ENCODE measurements around the gene PAX7. TPM values are rescaled to one million over a fixed set of nuclear protein-coding genes. Genes with fewer than 3 reads are reported as not detected.

PAX7 gene
- total RNA-seq, 2 experiments from 2014 or later = not detected

DNA sequence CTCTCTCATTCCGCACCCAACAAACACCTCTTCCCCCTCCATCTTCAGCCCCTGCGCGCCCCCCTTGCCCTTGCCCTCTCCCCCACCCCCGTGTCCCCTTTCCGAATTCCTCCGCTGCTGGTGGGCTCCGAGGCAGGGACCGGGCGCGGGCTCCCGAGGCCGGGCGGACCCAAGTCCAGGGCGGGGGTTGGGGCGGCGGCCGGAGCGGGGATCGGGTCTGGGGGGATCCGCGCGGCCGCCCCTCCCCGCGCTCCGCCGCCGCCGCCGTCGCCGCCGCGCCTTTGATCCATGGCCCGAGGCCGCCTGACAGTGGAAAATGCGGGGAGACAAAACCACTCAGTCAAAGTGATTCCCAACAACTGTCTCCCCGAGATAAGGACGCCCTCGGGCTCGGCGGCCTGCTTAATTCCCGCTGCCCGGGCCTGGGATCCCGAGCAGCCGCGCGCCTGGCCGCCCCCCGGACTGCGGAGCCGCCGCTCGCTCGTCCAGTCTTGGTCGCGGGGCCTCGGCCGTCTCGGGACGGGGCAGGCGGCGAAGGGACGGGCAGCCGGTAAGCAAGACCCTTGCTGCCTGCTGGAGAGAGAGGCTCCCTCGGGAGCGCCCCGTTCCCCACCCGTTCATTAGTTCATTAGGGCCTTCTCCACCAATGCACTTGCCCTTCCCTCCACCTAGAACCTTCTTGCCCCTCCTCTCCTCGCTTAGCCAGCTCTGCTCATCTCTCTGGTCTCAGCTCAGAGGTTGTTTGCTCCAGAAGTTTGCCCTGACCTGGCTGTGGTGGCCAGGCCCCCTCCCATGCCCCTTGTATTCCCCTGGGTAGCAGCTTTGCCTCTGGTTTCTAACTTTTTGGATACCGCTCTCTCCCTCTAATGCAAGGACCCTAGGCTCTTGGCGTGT lies 86.4 kb downstream of the PAX7 start:
- H3K4me3 Mint-ChIP-seq = no peak overlapping the region
- intact Hi-C loops (cut with DNase I, micrococcal nuclease) = no loop called here

DNA sequence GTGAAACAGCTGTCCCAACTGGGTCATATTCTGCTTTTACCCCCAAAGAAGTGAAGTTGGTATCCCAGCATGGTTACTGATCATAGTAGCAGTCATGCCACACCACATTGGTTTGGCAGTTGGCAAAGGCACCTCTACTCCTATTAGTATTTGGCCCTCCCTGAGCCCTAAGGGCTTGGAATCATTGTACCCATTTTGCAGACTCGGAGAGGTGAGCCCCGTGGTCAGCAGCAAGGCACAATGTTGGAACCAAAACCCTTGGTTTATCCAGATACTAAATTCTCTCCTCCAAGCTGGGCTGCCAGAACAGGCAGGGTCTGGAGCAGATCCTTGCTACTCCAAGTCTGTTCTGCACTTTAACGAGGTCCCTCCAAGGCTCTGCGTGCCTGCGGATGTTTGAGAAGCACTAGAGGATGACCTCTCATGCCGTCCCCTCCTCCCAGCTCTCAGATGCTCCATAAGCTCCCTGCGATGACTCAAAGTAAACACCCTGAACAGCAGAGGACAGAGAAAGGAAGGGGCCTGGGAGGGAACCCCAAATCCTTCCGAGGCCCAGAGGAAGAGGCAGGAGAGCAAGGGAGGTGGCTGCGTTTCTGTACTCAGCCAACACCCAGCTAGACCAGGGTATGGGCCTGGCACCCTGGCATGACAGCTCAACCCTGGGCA lies 89.3 kb downstream of the PAX7 start:
- intact Hi-C loops (cut with DNase I, micrococcal nuclease) = no loop called here
- no peak overlapping the region for H3K4me3 ChIP-seq (ENCODE audit: low read length)
- no peak overlapping the region for H3K27ac ChIP-seq (ENCODE audit: low read depth in 1 of 2, low read length in 2 of 2)
- TF ChIP-seq, protein P1, sequence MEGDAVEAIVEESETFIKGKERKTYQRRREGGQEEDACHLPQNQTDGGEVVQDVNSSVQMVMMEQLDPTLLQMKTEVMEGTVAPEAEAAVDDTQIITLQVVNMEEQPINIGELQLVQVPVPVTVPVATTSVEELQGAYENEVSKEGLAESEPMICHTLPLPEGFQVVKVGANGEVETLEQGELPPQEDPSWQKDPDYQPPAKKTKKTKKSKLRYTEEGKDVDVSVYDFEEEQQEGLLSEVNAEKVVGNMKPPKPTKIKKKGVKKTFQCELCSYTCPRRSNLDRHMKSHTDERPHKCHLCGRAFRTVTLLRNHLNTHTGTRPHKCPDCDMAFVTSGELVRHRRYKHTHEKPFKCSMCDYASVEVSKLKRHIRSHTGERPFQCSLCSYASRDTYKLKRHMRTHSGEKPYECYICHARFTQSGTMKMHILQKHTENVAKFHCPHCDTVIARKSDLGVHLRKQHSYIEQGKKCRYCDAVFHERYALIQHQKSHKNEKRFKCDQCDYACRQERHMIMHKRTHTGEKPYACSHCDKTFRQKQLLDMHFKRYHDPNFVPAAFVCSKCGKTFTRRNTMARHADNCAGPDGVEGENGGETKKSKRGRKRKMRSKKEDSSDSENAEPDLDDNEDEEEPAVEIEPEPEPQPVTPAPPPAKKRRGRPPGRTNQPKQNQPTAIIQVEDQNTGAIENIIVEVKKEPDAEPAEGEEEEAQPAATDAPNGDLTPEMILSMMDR (IDR thresholded peaks at IDR 0.05) = no peak
- no peaks in the 10 kb centered on the region for H3K36me3 ChIP-seq (ENCODE audit: insufficient read depth, low read length)
- H3K27me3 Mint-ChIP-seq = peaks cover 93% of the 10 kb centered on the region
- no peaks in the 10 kb centered on the region for H3K36me3 Mint-ChIP-seq (ENCODE audit: low read depth)
- ATAC-seq (ENCODE audit: poor library complexity) (no peak), DNase-seq (no peak)
- H3K4me1 Mint-ChIP-seq (ENCODE audit: low read depth) = no peaks in the 10 kb centered on the region
- peaks cover 46 to 85% of the 10 kb centered on the region in 2 experiments for H3K27me3 ChIP-seq (ENCODE audit: control insufficient read depth in 1 of 2, insufficient read depth in 2 of 2, low read length in 2 of 2)
- no peaks in the 10 kb centered on the region for H3K9me3 ChIP-seq (ENCODE audit: control insufficient read depth in 1 of 2, insufficient read depth in 1 of 2, low read length in 2 of 2)
- no peak overlapping the region for H3K4me3 Mint-ChIP-seq
- POLR2A ChIA-PET = no interaction called here
- H3K9me3 Mint-ChIP-seq = no peaks in the 10 kb centered on the region
- CTCF ChIA-PET = no interaction called here
- no peak overlapping the region for H3K27ac Mint-ChIP-seq
- no peaks in the 10 kb centered on the region for H3K4me1 ChIP-seq (ENCODE audit: insufficient read depth, low read length)

More for the DNA sequence above, 86.4 kb downstream of the PAX7 start:
- Mint-ChIP-seq H3K36me3 (ENCODE audit: low read depth) (no peaks in the 10 kb centered on the region), H3K27me3 (peaks cover 86% of the 10 kb centered on the region), H3K4me1 (ENCODE audit: low read depth) (no peaks in the 10 kb centered on the region), H3K27ac (no peak overlapping the region), H3K9me3 (no peaks in the 10 kb centered on the region)
- TF ChIP-seq, protein P1 (IDR thresholded peaks at IDR 0.05) = no peak
- Histone ChIP-seq H3K27me3 (ENCODE audit: control insufficient read depth in 1 of 2, insufficient read depth in 2 of 2, low read length in 2 of 2) (peaks cover 29 to 70% of the 10 kb centered on the region in 2 experiments), H3K27ac (ENCODE audit: low read depth in 1 of 2, low read length in 2 of 2) (no peak overlapping the region), H3K36me3 (ENCODE audit: insufficient read depth, low read length) (no peaks in the 10 kb centered on the region), H3K9me3 (ENCODE audit: control insufficient read depth in 1 of 2, insufficient read depth in 1 of 2, low read length in 2 of 2) (no peaks in the 10 kb centered on the region), H3K4me1 (ENCODE audit: insufficient read depth, low read length) (no peaks in the 10 kb centered on the region), H3K4me3 (ENCODE audit: low read length) (no peak overlapping the region)
- ChIA-PET POLR2A (no interaction called here), CTCF (no interaction called here)
- DNase-seq (no peak), ATAC-seq (ENCODE audit: poor library complexity) (no peak)

DNA sequence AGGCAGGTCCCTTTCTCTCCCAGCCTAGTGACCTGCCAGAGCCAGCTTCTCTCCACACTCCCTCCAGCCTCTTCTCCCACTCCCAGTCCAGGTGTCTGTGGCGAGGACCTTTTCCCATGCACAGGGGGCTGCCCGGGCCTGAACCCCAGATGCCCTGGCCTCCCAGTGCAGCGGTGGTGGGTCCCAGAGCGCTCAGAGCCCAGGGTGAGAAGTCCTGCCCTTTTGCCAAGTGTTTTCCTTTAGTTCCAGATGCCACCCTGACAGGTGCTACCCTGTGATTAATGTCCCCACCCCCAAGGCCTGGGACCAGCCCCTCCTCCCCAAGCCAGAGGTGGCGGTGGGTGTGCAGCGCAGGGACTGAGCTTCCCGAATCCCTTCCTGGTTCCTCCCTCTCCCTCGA lies 90.4 kb downstream of the PAX7 start:
- no peaks in the 10 kb centered on the region for H3K36me3 Mint-ChIP-seq (ENCODE audit: low read depth)
- H3K4me3 Mint-ChIP-seq = no peak overlapping the region
- no peak overlapping the region for H3K27ac Mint-ChIP-seq
- ATAC-seq (ENCODE audit: poor library complexity) (no peak), DNase-seq (no peak)
- TF ChIP-seq, protein P1 (IDR thresholded peaks at IDR 0.05) = no peak
- Histone ChIP-seq H3K9me3 (ENCODE audit: control insufficient read depth in 1 of 2, insufficient read depth in 1 of 2, low read length in 2 of 2) (no peaks in the 10 kb centered on the region), H3K27me3 (ENCODE audit: control insufficient read depth in 1 of 2, insufficient read depth in 2 of 2, low read length in 2 of 2) (peaks cover 52 to 81% of the 10 kb centered on the region in 2 experiments), H3K4me1 (ENCODE audit: insufficient read depth, low read length) (no peaks in the 10 kb centered on the region), H3K27ac (ENCODE audit: low read depth in 1 of 2, low read length in 2 of 2) (no peak overlapping the region), H3K36me3 (ENCODE audit: insufficient read depth, low read length) (no peaks in the 10 kb centered on the region), H3K4me3 (ENCODE audit: low read length) (no peak overlapping the region)
- H3K4me1 Mint-ChIP-seq (ENCODE audit: low read depth) = no peaks in the 10 kb centered on the region
- intact Hi-C loops (cut with DNase I, micrococcal nuclease) = no loop called here
- ChIA-PET POLR2A (interaction anchor here (0.6 kb wide), 1 partner anchor 995 kb away, joined by 3 read pairs; no protein-coding TSS in a partner anchor), CTCF (no interaction called here)
- H3K27me3 Mint-ChIP-seq = peaks cover 93% of the 10 kb centered on the region
- no peaks in the 10 kb centered on the region for H3K9me3 Mint-ChIP-seq
